ENCODE measurements around the gene MBD5. TPM values are rescaled to one million over a fixed set of nuclear protein-coding genes. Genes with fewer than 3 reads are reported as not detected.

The MBD5 gene
- total RNA-seq, 4 donors from 2014 or later, result 11.9 to 51.9 (median 19.7) TPM

DNA sequence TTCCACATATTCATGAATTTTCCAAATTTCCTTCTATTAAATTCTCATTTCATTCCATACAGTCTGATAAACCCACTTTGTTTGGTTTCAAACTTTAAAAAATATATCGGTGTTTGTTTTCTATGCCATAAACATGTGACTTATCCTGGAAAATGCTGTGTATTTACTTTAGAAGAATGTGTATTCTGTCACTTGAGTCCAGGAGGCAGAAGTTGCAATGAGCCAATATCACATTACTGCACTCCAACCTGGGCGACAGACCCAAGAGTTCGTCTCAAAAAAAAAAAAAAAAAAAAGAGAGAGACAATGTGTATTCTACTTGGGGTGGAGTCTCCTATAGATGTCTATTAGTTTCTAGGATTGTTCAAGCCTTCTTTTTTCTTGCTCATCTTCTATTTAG lies 31.8 kb downstream of the MBD5 start:
- Histone ChIP-seq H3K27ac (no peak overlapping the region), H3K9me3 (no peaks in the 10 kb centered on the region), H3K27me3 (no peaks in the 10 kb centered on the region), H3K36me3 (no peaks in the 10 kb centered on the region), H3K4me1 (no peaks in the 10 kb centered on the region), H3K4me3 (no peak overlapping the region)
- 87% methylated on average over 3 of the region's 3 CpGs for WGBS
- no peak for TF ChIP-seq POLR2AphosphoS5 (IDR thresholded peaks at IDR 0.05)
- no peak for TF ChIP-seq CTCF (IDR thresholded peaks at IDR 0.05)
- TF ChIP-seq POLR2A (IDR thresholded peaks at IDR 0.05), result no peak
- TF ChIP-seq EP300 (IDR thresholded peaks at IDR 0.05), result no peak
- no peak for DNase-seq (ENCODE audit: low spot score in 2 of 2)

- no peak for DNase-seq (ENCODE audit: low spot score in 2 of 2)
- no peak for TF ChIP-seq CTCF (IDR thresholded peaks at IDR 0.05)
- no peak for TF ChIP-seq EP300 (IDR thresholded peaks at IDR 0.05)
- Histone ChIP-seq H3K27me3 (no peaks in the 10 kb centered on the region), H3K36me3 (no peaks in the 10 kb centered on the region), H3K4me3 (no peak overlapping the region), H3K9me3 (no peaks in the 10 kb centered on the region), H3K27ac (no peak overlapping the region), H3K4me1 (no peaks in the 10 kb centered on the region)
- WGBS, result 91% methylated on average over 1 of the region's 1 CpG
Observed at GRCh38 chr2:148058641-148059040, 37.8 kb downstream of the MBD5 start.

DNA sequence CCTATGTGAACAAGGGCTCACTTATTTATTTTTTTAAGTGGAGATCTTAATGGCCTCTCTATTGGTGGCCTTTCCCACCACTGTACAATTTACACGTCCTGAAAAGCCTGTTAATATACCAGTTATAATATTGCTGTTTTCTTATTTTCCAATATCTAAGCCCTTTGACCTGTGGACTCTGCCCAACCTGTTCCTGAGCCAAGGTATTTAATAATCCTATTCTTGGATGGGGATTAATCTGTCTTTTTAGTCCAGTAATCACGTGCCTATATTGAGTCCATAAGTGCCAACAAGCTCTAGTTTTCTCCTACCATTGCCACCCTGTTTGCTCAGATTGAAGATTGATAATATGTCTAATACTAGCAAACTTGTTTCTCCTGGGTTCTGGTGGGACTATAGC lies 42.7 kb downstream of the MBD5 start:
- TF ChIP-seq POLR2AphosphoS5 (IDR thresholded peaks at IDR 0.05), result no peak
- no peak for TF ChIP-seq EP300 (IDR thresholded peaks at IDR 0.05)
- TF ChIP-seq POLR2A (IDR thresholded peaks at IDR 0.05), result no peak
- no peak for TF ChIP-seq CTCF (IDR thresholded peaks at IDR 0.05)
- Histone ChIP-seq H3K4me3 (no peak overlapping the region), H3K27me3 (no peaks in the 10 kb centered on the region), H3K4me1 (no peaks in the 10 kb centered on the region), H3K27ac (no peak overlapping the region), H3K9me3 (no peaks in the 10 kb centered on the region), H3K36me3 (no peaks in the 10 kb centered on the region)
- 84% methylated on average over 2 of the region's 2 CpGs for WGBS
- DNase-seq (ENCODE audit: low spot score in 2 of 2), result no peak

DNA sequence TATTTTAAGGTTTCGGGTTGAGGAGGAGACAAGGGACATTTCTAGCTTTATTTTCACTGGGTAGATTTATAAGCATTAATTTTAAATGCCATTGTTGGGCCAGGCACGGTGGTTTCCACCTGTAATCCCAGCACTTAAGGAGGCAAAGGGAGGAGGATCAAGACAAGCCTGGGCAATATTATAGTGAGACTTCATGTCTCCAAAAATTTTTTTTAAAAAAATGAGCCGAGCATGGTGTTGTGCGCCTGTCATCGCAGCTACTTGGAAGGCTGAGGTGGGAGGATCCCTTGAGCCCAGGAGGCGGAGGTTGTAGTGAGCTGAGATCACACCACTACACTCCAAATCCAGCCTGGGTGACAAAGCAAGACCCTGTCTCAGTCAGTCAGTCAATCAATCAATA lies 45.0 kb downstream of the MBD5 start:
- Histone ChIP-seq H3K9me3 (no peaks in the 10 kb centered on the region), H3K4me3 (no peak overlapping the region), H3K27ac (no peak overlapping the region), H3K4me1 (no peaks in the 10 kb centered on the region), H3K36me3 (no peaks in the 10 kb centered on the region), H3K27me3 (no peaks in the 10 kb centered on the region)
- DNase-seq (ENCODE audit: low spot score in 2 of 2), result no peak
- 85% methylated on average over 6 of the region's 6 CpGs for WGBS
- TF ChIP-seq POLR2A (IDR thresholded peaks at IDR 0.05) (no peak), POLR2AphosphoS5 (IDR thresholded peaks at IDR 0.05) (no peak), EP300 (IDR thresholded peaks at IDR 0.05) (no peak), CTCF (IDR thresholded peaks at IDR 0.05) (no peak)

DNA sequence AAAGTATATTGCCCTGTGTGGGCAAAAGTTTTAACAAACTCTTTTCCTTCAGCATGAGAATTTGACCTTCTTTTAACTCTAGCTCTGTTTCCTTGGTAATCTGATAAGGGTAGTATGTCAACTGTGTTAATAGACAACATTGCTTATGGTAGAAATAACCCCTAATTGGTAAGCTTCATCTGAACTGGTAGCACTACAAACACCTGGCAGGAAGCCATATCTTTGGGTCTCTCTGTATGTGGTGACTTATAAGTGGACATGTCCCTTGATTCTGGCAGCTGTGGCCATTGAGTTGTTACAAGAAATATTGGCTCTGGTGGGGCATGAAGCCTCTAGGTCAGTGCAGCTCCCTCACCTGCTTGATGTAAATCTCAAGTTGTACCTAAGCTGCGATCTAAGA lies 46.9 kb downstream of the MBD5 start:
- TF ChIP-seq CTCF (IDR thresholded peaks at IDR 0.05) (no peak), EP300 (IDR thresholded peaks at IDR 0.05) (no peak), POLR2AphosphoS5 (IDR thresholded peaks at IDR 0.05) (no peak), POLR2A (IDR thresholded peaks at IDR 0.05) (no peak)

More for the DNA sequence above, 46.9 kb downstream of the MBD5 start:
- DNase-seq (ENCODE audit: low spot score in 2 of 2), result no peak
- no peaks in the 10 kb centered on the region for H3K36me3 ChIP-seq
- H3K27ac ChIP-seq, result no peak overlapping the region
- 89% methylated on average over 1 of the region's 1 CpG for WGBS
- H3K4me1 ChIP-seq, result no peaks in the 10 kb centered on the region
- no peak overlapping the region for H3K4me3 ChIP-seq
- H3K27me3 ChIP-seq, result no peaks in the 10 kb centered on the region
- no peaks in the 10 kb centered on the region for H3K9me3 ChIP-seq
